Activated CD4-positive, alpha-beta T cell treated with anti-CD3 and anti-CD28 coated beads, Interleukin-2, amount 50 U/mL, for 4 hours (primary cell): ENCODE measurements around the gene FBXO30.

Source experiments
- DNase-seq, 2 experiments: peaks; one replicate each; pipeline ENCODE4 v3.0.0-alpha.2; 2020

Gene FBXO30

DNA sequence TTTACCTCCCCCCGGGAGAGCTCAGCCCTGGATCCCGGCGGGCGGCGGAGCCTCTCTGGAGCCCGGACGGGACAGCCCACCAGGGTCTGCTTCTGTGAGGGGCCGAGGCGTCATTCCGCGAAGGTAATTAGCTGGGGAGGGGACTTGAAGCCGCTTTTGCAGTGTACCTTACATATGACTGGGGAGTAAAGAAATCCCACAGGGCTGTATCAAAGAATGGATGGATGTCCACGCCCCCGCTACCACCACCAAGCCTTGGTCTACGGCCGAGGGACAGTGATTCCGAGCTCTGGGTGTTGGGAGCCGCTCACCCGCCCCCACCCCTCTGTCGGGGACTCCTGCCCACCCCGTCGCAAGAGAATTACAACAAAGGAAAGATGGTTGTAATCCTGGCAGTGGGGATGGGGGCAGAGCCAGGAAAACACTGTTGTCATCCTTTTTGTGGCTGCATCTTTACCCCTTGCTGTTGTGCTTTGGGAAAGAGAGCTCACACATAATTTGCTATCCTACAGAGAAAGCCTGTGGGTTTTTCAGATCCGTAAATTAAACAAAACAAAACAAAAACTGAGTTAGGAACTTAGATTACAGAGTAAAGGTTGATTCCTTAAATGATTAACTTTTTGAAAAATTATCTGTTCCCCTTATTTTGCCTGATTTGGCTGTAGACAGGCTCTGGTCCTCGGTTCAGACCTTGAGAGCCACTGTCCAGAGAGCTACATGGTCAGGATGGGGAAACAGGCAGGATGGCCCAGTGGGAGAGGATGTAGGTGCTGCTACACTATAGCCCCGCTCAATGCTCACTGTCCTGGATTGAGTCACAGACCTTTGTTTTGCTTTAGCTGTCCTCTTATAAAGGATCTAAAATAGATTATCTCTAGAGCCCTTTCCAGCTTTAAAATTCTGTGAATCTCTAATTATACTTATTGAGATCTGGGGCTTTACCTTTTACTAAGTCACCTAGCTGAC lies 997 bp upstream of the FBXO30 start:
- DNase-seq: no peak

DNA sequence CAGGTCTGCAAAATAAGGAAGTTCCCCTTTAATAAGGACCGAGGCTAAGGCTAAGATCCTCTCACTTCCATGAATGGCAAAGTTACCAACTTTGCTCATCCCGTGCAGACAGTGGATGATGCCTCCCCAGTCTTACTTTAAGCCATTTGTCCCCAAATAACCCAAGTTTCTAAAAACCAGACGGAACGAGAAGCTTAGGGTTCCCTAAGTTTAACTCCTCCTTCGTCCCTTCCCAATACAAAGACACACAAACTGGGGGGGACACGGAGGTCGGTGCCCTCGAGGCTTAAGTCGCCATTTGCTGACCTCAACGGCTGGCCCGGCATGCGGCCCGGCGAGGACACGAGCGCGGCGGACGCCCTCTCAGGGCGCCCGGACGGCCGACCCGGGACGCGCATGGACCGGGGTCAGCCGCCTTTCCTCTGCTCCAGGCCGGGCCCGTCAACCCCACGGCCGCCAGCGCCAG lies 527 bp downstream of the FBXO30 start:
- no peak for DNase-seq

DNA sequence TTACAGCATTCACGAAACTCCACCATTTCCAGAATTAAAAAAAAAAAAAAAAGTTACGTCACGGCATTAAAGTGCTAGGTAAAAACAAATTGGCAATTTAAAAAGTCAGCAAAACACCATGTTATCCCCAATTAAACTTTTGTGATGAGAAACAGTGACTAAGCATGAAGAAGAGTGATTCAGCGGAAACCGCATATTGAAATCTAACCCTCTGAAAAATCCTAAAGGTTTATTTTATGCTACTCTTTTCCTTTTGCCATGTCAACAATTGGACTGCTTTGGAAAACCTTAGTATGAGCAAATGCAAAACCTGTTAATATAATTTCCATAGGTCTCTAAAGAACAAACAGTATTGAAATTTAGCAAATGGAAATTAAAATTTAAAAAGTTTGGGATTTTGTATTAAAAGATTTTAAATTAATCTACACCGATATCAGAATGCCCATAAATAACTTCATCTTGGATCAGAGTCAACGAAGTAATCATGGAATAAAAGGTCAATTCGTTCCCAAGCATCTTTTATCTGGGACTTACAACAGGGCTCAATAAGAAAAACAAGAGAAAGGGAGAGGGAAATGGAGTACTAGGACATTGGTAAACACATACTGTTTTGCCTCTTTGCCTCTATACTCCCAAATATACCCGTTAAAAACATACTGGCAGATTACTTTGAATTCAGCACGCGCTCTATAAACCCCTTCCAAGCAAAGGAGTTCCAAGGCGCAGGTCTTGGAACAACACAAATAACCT lies 1.1 kb downstream of the FBXO30 start:
- no peak for DNase-seq

DNA sequence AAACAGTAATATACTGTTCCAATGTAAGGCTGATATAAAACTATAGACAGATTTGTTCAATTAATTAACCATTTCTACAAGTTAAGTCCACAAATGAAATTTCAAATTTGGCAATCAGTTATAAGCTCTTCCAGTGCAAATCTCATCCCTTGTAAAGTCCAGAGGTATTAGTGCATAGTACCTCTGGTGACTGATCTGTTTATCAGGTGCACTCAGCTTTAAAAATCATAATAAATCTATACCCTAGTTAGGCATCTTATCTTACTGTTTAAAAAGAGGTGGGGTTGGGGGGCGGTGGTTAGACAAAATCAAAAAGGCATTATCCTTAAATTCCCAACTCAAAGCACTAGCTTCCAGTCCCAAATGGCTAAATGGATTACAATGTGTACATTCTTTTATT lies 2.9 kb downstream of the FBXO30 start:
- no peak for DNase-seq

DNA sequence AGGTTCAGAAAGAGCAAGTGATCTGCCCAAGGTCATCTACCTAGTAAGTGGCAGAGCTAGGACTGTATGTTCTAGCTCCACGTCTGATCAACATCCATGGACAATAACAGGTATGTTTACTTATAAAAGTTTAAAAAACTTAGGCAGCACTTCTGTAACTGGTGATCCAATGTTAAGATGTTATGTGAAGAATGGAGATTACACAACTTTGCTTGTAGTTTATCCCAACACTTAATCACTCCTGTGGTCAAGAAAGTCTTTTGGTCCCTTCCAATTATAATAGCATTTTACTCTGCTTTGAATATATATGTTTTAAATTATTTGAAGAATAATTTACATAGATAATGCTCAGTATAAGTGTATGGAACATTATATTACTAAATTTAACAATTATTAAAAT lies 4.8 kb downstream of the FBXO30 start:
- DNase-seq: no peak

DNA sequence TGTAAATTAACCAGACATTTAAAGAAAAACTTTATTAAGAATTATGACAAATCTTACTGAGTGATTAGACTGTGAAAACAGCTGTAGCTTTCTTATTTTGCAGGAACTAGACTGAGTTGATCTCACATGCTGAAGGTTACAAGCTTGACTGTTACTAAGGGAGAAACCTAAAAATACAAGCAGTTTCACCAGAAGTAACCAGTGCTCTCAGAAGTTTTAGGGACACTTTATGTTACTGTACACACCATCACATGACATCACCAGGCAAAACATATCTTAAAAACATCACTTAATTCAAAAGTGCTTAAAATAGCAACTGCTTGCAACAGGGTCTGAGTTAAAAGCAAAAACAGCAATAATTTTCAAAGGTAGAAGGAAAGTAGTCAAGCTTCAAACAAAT lies 5.4 kb downstream of the FBXO30 start:
- DNase-seq: no peak

DNA sequence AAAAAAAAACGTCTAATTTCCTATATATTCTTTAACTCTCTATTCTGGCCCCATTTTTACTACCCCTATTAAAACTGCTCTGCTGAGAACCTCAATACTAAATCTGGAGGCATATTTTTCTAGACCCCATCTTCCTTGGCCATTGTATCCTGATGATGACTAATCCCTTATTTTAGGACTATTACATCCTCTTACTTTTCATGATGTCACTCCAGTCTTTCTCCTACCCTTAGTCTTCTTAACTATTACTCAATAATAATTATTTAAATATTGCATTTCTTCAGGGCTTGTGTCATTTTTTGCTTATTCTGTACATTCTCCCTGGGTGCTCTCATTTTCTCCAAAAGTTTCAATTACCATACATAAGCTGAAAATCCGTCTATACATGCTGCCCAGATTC lies 6.4 kb downstream of the FBXO30 start:
- DNase-seq: no peak

DNA sequence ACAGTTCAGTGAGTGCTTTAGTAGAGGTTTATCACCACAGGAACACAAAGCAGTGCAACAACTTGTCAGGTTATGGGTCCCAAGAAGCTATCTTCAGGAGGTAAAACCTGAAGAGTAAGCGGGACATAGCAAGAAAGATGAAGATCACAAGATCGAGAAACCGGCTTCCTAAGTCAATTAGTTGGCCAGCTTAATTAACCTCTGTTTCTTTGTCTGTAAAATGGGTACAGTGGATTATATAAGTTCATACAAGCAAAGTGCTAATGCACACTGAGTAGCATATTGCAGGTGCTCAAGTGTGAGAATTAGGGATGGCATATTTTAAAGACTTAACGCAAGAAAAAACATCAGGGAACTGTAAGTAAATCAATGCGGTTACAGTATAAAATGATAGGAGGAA lies 12.5 kb downstream of the FBXO30 start:
- DNase-seq: no peak

DNA sequence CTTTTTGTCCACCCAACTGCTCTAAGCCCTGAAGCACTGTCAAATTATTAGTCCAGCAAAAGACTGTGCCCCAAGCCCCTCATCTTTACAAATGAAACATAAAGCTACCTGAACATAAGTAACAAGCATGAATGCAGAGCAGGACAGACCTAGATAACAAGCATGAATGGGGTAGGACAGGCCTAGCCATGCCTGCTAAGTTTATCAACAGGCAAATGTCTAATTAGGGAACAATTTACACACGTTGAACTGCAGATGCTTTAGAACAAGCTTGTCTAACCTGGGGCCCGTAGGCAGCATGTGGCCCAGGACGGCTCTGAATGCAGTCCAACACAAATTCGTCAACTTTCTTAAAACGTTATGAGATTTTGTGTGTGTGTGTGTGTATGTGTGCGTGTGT lies 13.6 kb downstream of the FBXO30 start:
- DNase-seq: no peak

DNA sequence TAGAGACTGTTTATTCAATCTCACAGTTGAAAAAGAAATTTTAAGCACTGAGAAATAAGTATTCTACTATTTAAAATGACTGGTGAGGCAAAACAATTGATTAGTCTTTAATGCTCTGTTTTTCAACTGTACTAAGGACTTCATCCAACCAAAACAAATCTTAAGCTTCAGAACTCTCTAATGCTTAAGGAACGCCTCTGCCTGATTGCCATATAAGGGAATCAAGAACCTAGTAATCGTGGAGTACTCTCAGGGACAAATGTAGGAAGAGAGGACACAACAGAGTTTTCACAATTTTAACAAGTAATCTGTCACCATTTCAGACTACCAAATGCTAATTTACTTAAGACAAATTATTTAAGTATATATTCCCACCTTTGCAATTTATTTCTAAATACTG lies 16.1 kb downstream of the FBXO30 start:
- no peak for DNase-seq

DNA sequence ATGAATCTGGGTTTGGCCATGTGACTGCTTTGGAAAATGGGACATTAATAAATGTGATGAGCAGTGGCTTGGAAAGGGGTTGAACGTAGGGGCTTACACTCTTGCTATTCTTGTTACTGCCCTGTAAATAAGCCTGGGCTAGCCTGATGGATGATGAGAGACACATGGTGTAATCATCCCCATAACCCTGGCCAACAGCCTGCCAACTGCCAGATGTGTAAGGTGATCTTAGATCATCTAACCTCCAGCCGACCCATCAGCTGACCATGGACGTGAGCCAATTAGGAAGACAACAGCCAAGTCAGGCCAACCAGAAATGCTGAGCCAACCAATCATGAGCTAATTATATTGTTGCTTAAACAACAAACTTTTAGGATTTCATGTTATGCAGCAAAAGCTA lies 25.2 kb downstream of the FBXO30 start:
- DNase-seq: no peak

DNA sequence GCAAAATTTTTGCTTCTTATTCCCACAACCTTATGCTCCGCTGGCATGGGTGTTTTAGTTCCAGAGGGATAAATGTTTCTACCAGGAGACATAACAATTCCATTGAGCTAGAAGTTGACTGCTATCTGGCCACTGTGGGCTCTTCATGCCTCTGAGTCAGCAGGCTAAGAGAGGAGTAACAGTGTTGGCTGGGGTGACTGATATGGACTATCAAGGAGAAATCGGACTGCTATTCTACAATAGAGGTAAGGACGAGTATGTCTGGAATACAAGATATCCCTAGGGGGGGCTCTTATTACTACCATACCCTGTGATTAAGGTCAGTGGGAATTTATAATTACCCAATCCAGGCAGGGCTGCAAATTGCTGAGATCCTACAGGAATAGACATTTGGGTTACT lies 26.9 kb downstream of the FBXO30 start:
- no peak for DNase-seq

DNA sequence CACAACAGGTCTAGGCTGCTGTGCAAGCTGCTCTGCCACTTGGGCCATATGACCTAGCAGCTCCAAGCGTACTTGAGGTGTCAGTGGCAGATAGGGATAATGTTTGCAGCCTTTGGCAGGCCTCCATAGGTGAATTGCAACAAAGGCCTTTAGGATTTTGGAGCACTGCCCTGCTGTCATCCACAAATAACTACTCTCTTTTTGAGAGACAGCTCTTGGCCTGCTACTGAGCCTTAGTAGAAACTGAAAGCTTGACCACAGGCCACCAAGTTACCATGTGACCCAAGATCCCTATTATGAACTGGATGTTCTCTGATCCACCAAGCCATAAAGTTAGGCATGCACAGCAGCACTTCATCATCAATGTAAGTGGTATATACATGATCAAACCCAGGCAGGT lies 29.9 kb downstream of the FBXO30 start:
- no peak for DNase-seq

DNA sequence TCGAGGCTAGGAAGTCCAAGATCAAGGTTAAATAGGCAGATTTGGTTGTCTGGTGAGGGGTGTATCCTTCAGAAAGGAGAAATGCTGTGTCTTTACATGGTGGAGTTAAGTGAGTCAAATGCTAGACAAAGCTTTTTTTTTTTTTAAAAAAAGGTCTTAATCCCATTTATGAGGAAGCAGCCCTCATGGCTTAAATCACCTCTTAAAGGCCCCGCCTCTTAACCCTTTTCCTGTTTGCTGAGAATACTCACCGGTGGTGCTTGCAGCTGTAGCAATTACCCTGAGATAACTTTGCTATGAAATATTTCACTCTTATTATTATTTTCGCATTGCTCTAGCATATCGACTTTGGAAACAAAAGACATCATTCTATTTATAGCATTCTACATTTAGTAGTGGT lies 30.8 kb downstream of the FBXO30 start:
- DNase-seq: no peak

DNA sequence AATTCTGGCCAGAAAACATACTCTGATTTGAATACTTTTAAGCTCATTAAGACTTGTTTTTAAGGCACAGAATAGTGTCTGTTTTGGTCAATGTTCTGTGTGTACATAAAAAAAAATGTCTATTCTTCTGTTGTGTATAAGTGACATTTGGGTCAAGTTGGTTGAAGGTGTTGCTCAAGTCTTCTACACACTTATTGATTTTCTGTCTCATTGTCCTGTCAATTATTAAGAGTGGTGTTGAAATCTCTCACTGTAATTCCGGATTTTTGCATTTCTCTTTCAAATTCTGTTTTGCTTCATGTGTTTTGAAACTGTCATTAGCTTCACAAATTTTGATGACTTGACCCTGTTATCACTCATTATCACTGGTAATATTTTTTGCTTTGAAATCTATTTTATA lies 41.7 kb downstream of the FBXO30 start:
- DNase-seq: no peak

DNA sequence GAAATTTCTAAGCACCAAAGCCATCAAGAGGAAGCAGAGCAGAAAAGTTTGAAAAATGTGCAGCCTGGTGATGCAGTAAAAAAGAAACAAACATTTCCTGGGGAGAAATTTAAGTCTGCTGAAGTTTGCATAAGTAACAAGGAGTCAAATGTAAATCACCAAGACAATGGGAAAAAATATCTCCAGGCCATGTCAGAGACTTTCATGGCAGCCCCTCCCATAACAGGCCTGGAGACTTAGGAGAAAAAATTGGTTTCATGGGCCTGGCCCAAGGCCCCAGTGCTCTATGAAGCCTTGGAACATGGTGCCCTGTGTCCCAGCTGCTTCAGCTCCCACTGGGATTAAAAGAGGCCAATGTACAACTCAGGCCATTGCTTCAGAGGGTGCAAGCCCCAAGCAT lies 49.1 kb downstream of the FBXO30 start:
- no peak for DNase-seq

DNA sequence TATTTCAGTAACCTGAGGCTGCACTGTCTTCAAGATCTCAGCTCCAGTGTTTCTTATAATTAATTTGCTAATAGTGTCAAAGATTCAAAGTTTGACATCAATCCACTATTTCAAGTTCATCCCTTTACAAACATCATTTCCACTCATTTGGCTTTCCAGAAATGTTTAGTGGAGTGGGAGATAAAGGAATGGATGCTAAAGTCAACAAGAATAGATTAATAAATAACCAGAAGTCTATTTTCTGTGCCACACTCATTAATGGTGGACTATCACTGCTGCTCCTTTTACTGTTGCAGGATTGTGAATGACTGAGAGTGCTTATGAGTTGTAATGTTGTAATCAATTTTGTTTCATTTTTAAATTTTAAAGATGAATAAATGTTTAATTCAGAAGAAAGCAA lies 50.9 kb downstream of the FBXO30 start:
- DNase-seq: no peak

DNA sequence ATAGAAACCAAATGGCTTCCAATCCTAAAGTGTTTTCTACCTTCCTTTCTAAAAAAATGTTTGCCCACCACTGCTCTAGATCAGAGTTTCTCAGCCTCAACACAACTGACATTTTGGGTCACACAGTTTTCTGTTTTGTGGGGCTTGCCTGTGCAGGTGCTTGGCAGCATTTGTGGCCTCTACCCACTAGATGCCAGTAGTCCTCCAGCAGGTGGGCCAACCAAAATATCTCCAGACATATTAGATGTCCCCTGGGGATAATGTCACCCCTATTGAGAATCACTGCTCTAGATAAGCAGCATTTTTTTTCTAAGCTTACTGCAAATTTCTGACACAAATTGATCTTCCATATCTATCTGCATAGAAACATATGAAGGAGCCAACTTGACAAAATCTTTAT lies 53.0 kb downstream of the FBXO30 start:
- DNase-seq: no peak

DNA sequence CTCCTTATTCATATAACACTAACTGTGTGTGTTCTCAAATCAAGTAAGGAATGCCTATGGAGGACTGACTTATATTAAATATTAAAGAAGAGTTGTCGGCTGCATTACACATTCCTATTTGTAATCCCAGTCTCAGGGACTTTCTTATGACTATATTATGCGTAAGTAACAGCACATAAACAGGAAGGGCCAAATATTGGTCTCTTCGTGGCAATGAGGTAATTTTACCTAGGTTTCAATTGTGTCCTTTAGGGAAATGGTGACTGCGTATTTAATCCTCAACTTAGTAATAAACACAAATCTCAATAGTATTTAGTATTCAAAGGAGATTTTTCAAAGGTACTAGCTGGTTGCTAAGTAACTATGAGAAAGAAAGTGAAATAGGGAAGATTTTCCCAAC lies 56.5 kb downstream of the FBXO30 start:
- DNase-seq: no peak

DNA sequence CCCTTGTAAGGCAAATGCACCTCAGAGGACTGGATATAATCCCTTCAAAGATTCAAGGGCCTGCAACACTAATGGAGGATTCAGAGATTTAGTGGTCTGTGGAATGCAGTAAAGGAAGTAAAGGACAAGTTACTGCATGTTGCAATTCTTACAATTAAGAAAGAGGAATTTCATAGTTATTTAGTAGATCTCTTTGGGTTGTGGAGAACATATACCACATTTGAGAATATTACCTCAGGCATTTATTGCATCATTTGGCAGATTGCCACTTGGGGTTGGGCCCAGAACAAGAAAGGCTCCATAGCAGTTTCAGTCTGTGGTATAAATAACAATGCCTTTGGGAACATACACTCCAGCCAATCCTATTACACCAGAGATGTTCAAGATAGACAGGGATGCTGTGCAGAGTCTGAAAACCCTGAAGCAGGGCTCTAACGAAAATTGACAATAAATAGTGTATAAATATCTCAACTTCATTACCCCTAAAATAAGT lies 58.4 kb downstream of the FBXO30 start:
- DNase-seq: no peak

DNA sequence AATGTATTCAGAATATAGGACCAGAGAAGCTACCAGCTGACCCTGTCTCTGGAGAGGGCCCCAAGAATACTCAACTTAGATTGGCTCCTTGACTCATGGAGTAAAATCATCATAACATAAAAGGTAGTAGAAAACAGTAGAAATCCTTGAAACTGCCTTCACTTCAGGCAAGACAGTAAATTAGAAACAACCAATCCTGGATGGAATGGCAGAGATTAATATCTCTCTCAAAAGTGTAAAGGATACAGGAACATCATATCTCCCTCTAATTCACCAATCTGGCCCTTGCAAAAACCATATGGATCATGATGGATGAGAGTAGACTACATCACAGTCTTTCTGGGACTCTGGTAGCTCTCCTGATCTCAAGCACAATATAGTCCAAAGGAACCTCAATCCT lies 58.9 kb downstream of the FBXO30 start:
- DNase-seq: no peak

DNA sequence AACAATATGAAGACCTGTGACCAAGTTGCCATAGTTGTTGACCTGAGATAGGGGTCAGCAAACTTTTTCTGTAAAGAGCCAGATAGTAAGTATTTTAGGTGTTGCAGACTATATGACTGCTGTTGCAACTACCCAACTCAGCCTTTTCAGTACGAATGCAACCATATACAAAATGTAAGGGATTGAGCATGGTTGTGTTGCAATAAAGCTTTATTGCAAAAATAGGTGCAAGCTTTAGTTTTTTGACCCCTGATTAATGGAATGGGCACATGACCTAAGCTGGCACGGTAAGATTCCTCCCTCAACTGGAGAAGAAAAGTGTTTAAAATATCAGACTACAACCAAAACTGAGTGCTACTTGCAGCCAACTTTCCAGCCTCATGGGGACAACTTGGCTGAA lies 62.0 kb downstream of the FBXO30 start:
- no peak for DNase-seq

DNA sequence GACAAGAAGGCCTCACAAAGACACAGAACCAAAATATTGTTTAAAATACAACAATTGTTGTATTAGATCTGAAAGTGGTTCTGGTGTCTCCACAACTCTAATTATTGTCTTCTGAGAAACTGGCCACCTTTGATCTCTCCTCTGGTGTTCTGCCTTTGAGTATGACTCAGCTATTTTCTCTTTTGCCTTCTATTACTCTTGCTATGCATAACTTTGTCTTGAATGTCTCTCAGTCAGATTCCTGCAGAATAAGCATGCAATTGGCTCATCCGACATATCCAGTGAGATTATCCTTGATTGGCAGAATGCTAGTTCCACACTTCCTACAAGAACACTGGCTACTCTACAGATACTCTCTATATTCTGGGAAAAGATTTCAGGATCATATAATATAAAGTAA lies 65.0 kb downstream of the FBXO30 start:
- no peak for DNase-seq

DNA sequence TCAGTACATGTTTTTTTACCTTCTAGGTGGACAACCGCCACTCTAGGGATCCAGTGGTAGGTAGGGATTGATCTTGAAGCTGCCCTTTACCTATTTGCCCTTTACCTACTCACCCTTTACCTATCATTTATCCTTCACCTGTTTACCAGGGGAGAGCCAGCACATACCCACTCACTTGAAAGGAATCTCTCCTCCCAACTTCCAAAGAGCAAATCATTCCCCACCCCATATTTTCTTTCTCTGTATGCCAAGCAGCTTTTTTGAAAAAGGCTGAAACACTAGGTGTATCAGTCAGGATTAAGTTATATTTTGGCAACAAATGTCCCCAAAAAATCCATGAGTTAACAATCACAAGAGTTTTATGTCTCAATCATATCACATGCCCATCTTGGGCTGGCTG lies 68.7 kb downstream of the FBXO30 start:
- DNase-seq: no peak
